GM12872 (cell line): ENCODE results near the gene PIK3R6.

Experiments used
- CTCF ChIP-seq: IDR thresholded peaks from 3 replicates; pipeline ENCODE4 v1.5.1; 2011; ENCODE audit warnings: low read depth, mild to moderate bottlenecking, low read length, moderate library complexity; ENCODE audit not compliant: insufficient read depth

PIK3R6 gene

GRCh38 chr17:8849311-8850041, 18.0 kb downstream of the PIK3R6 start:
- no peak for TF ChIP-seq CTCF

GRCh38 chr17:8847891-8848290, 19.6 kb downstream of the PIK3R6 start:
- TF ChIP-seq CTCF, result no peak

DNA sequence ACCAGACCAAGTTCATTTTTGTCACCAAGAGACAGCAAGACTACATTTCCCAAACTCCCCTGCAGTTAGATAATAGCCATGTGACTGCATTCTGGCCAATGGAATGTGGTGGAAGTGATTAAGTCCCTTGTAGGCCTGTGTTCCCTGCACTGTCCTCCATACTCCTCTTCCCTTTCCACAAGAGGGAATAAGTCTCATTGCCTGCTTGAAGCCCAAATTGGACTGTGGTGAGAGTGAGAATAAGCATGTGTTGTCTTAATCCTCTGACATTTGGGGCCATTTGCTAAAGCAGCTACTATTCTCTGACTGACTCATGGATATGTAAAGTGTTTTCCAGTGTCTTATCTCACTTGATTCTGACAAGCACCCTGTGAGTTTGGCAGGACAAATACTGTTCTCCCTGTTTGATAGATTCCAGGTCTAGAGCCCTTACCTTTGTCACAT, 20.7 kb downstream of the PIK3R6 start:
- TF ChIP-seq CTCF, result no peak

- no peak for TF ChIP-seq CTCF
Measured at GRCh38 chr17:8844229-8845218, 22.9 kb downstream of the PIK3R6 start.

DNA sequence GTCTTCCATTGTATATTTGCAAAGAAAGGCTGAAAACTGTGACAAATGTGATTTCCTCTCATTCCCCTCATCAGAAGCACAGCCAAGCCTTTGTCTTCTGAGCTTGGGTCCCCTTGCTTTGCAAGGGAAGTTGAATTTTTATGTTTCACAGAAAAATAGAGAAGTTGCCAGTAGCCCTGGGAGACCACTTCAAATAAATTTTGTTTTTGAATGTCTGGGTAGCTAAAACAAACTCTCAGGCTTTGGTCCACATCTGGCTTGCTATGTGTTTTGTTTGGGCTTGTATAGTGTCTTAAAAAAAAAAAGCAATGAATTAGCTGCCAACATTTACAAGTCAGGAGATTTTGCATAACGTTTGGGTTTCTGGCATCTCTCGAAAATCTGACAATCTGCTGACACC, 24.1 kb downstream of the PIK3R6 start:
- no peak for TF ChIP-seq CTCF

DNA sequence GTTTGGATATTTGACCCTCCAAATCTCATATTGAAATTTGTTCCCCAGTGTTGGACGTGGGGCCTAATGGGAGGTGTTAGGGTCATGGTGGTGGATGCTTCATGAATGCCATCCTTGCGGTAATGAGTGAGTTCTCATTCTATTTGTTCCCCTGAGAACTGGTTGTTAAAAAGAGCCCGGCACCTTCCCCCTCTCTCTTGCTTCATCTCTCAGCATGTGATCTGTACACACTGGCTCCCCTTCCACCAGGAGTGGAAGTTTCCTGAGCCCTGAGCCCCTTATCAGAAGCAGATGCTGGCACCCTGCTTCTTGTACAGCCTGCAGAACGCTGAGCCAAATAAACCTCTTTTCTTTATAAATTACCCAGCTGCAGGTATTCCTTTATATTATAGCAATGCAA, 25.6 kb downstream of the PIK3R6 start:
- TF ChIP-seq CTCF, result no peak

DNA sequence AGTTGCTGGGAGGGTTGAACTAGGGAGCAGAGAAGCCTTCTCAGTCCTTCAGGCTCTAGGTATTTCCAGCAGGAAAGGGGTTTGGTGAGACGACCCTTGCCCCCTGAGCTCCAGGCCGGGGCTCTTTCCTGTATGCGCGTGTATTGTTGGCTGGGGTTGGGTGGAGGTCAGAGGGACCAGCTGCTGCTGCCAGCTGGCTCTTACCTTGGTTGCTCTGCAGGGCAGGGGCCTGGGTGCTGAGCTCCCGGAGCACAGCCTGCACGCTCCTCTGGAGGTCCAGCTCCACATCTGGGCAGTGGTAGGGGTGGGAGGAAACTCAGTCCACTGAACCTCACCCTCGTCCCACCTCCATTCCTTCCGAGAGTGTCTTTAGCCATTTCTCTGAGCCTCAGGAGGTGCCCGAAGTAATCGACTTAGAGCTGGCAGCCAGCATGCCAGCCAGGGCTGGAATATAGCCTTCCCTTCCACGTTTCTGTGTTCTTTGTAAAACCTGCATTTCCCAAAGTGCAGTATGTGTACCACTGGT, 28.0 kb downstream of the PIK3R6 start:
- no peak for TF ChIP-seq CTCF
